Activated naive CD8-positive, alpha-beta T cell treated with anti-CD3 and anti-CD28 coated beads for 36 hours (primary cell): ENCODE data around the gene ZSWIM6. TPM values are rescaled to one million over a fixed set of nuclear protein-coding genes. Genes with fewer than 3 reads are reported as not detected.

ENCODE experiments used
- DNase-seq: peaks from one replicate; pipeline ENCODE4 v3.0.0; 2021
- H3K27ac Mint-ChIP-seq: one replicate; pipeline ENCODE4 v1.8.0; 2022; ENCODE audit warnings: mild to moderate bottlenecking, moderate library complexity, mixed read lengths
- H3K27me3 Mint-ChIP-seq: one replicate; pipeline ENCODE4 v1.8.0; 2022; ENCODE audit warnings: mild to moderate bottlenecking, mixed read lengths
- H3K36me3 Mint-ChIP-seq: one replicate; pipeline ENCODE4 v1.8.0; 2021; ENCODE audit warnings: mild to moderate bottlenecking, mixed read lengths
- H3K4me1 Mint-ChIP-seq: one replicate; pipeline ENCODE4 v1.8.0; 2021; ENCODE audit warnings: mixed read lengths
- H3K4me3 Mint-ChIP-seq: one replicate; pipeline ENCODE4 v1.8.0; 2022; ENCODE audit warnings: mild to moderate bottlenecking, moderate library complexity, mixed read lengths
- H3K9me3 Mint-ChIP-seq: one replicate; pipeline ENCODE4 v1.8.0; 2022; ENCODE audit warnings: mixed read lengths
- total RNA-seq, 2 experiments: library from RNA; stranded (reverse); gene quantifications; one replicate each; pipeline ENCODE4 v1.2.3, GENCODE V29; 2021

The ZSWIM6 gene
- total RNA-seq, 2 experiments from 2014 or later: 3.0 to 3.2 TPM

DNA sequence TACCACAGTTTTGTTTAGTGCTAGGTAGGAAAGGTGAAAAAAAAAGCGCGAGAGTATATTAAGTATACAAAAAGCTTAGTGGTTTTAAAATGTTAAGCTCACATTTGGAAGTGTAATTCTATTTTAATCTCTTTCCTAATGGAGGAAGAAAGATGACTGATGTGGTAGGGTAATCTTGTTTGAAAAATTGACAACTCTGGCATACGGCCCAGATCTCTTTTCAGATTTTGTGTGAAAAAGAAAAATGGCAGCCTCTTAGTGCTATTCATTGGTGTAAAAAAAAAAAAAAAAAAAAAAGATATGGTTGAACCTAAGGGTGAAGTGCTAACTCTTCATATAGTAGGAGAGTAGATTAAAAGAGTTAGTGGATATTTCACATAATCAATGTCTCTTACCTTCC, 108.0 kb downstream of the ZSWIM6 start:
- peaks cover 28% of the 10 kb centered on the region for H3K9me3 Mint-ChIP-seq
- no peak overlapping the region for H3K4me3 Mint-ChIP-seq
- peaks cover 25% of the 10 kb centered on the region for H3K36me3 Mint-ChIP-seq
- no peak overlapping the region for H3K27ac Mint-ChIP-seq
- DNase-seq: no peak
- no peaks in the 10 kb centered on the region for H3K27me3 Mint-ChIP-seq
- peaks cover 3% of the 10 kb centered on the region for H3K4me1 Mint-ChIP-seq

DNA sequence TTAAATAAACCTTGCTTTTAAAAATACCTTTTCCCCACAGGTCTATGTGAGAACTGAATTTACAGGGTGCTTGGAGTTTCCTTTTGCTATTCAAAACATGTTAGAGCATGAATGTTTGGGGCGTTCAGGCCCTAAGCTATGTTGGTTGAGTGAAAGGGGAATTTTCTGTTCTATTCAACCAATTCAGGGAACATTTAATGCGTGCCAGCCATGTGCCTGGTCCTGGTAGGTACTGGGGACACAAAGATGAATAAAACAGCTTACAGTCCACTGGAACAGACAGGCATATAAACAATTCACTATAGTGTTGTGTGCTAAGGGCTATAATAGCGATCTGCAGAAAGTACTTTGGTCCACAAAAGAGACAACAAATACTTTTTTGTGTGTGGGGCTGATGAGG, 108.5 kb downstream of the ZSWIM6 start:
- H3K27me3 Mint-ChIP-seq: no peaks in the 10 kb centered on the region
- DNase-seq: no peak
- no peak overlapping the region for H3K4me3 Mint-ChIP-seq
- H3K9me3 Mint-ChIP-seq: peaks cover 28% of the 10 kb centered on the region
- peaks cover 25% of the 10 kb centered on the region for H3K36me3 Mint-ChIP-seq
- H3K27ac Mint-ChIP-seq: no peak overlapping the region
- H3K4me1 Mint-ChIP-seq: peaks cover 6% of the 10 kb centered on the region

DNA sequence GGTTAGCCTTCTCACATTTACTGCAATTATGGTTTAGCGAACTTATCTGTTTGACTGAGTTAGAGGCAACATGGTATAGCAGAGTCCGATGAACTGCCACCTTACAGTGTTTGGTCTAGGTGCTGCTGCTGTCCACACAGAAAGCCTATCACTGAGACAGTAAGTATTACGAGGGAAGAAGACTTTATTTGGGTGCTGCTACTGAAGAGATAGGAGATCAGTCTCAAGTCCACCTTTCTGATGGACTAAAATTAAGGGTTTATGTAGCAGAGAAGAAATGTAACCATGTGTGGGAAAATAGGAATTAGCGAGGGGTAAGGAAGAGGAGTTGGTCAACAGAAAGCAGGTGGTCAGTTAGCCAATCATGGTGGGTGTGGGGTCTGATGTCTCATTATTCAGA, 109.7 kb downstream of the ZSWIM6 start:
- peaks cover 4% of the 10 kb centered on the region for H3K4me1 Mint-ChIP-seq
- no peaks in the 10 kb centered on the region for H3K27me3 Mint-ChIP-seq
- DNase-seq: no peak
- no peak overlapping the region for H3K27ac Mint-ChIP-seq
- peaks cover 30% of the 10 kb centered on the region for H3K9me3 Mint-ChIP-seq
- H3K36me3 Mint-ChIP-seq: peaks cover 33% of the 10 kb centered on the region
- no peak overlapping the region for H3K4me3 Mint-ChIP-seq

GRCh38 chr5:61447780-61448495, 115.9 kb downstream of the ZSWIM6 start:
- peaks cover 10% of the 10 kb centered on the region for H3K4me1 Mint-ChIP-seq
- no peaks in the 10 kb centered on the region for H3K27me3 Mint-ChIP-seq
- H3K36me3 Mint-ChIP-seq: peaks cover 21% of the 10 kb centered on the region
- no peak for DNase-seq
- H3K9me3 Mint-ChIP-seq: peaks cover 18% of the 10 kb centered on the region
- no peak overlapping the region for H3K4me3 Mint-ChIP-seq
- H3K27ac Mint-ChIP-seq: no peak overlapping the region

DNA sequence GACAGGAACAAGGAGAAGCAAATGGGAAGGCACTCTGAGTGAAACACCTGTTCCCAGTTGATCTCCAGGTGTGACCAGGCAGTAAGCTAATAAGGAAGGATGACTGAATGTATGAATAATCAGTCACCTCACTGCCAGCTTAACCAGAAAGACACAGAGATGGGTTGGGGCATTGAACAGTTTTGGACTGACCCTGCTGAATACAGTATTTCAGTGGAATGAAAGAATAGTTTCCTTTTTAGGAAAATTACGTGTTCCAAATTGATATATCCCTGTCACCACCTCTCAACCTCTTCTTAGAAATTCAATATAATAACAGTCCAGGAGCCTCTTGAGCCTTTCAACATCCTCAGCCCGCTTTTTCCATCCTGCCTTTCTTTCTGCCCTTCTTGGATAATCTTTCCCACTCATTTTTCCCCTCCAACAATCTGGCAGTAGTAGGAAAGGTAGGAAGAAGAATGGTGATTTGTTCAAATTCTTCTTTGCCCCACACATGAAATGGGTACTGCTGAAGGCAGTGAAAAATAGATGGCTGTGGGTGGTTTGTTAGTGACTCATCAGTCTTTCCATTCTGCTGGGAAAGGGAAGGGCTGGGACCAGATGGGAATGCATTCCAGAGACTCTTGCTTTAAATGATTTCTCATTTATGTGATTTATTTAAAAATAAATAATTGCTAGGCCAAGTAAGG, 117.9 kb downstream of the ZSWIM6 start:
- no peak for DNase-seq
- H3K36me3 Mint-ChIP-seq: peaks cover 17% of the 10 kb centered on the region
- H3K9me3 Mint-ChIP-seq: peaks cover 14% of the 10 kb centered on the region
- peaks cover 10% of the 10 kb centered on the region for H3K4me1 Mint-ChIP-seq
- no peak overlapping the region for H3K27ac Mint-ChIP-seq
- no peak overlapping the region for H3K4me3 Mint-ChIP-seq
- H3K27me3 Mint-ChIP-seq: no peaks in the 10 kb centered on the region

DNA sequence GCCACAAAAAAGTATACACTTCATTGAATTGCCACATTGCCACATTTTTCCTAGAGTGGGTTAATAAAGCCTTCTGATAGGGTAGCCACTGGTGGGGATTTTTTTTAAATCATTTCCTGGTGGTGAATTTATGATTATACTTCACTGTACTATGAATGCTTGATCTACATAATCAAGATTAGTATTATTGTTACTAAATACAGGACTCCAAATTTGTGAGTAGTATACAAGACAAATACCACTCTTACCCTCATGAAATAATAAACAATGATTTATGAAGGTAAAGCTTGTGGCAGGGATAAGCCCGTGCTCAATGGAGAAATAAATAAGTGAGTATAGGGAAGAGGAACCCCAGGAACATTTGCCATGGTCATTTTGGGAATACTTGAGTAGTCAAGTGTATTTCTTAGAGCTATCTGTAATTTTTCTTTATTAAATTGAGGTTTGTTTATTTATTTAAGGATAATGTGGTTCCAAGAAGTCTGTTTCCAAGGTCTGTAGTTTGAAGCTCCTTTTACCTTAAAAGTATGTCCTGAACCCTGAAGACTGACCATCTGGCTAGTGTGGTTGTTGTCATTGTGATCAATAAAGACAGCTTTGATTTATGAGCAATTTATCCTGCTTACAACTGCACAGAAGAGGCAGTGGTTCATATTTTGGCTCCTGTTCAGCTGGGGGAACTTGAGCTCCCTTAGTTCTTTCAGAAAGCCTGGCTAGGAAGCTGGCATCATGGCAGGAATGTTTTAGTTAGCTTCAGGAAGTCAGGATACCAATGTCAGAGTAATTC, 118.6 kb downstream of the ZSWIM6 start:
- H3K27ac Mint-ChIP-seq: no peak overlapping the region
- H3K4me1 Mint-ChIP-seq: peaks cover 8% of the 10 kb centered on the region
- DNase-seq: no peak
- no peaks in the 10 kb centered on the region for H3K27me3 Mint-ChIP-seq
- peaks cover 17% of the 10 kb centered on the region for H3K36me3 Mint-ChIP-seq
- no peak overlapping the region for H3K4me3 Mint-ChIP-seq
- H3K9me3 Mint-ChIP-seq: peaks cover 14% of the 10 kb centered on the region

DNA sequence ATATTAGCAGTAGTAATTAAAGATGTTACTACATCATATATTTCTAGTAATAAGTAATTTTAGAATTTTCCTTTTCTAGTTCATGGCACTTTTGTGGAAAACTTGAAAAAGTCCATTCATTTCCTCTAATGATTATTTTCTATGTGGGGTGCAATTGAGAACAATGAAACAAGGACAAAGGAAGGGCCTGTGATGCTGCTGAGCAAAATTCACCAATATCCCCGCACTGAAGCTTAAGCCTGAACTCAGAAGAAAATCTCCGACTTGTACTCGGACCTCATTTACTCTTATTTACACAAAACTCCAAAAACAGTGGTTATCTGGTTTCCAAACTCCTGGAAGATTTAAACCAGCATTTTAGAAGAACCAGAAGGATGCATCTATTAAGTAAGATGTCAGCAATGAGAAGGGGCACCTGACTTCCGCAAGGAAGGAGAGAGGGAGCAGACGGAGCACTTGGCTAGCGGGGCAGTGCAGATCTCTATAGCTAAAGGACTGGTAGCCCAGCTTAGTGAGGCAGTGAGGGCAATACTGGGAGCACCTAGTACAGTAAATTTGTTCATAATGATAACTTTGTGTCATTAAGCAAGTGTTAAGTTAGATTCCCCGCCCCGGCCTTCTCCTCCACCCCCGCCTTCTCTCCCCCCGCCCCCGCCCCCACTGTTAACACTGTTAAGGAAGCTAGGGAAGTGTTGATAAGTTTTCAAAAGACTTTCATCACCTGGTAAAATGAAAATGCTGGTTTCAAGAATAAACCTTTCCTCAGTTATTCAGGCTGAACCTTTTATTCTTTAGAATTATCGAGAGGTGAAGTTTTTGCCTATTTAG, 123.3 kb downstream of the ZSWIM6 start:
- Mint-ChIP-seq H3K36me3 (no peaks in the 10 kb centered on the region), H3K9me3 (no peaks in the 10 kb centered on the region), H3K27me3 (no peaks in the 10 kb centered on the region), H3K4me3 (no peak overlapping the region), H3K27ac (no peak overlapping the region), H3K4me1 (peaks cover 6% of the 10 kb centered on the region)
- DNase-seq: no peak

GRCh38 chr5:61460471-61460870, 128.4 kb downstream of the ZSWIM6 start:
- H3K27ac Mint-ChIP-seq: no peak overlapping the region
- H3K4me3 Mint-ChIP-seq: no peak overlapping the region
- peaks cover 2% of the 10 kb centered on the region for H3K36me3 Mint-ChIP-seq
- no peaks in the 10 kb centered on the region for H3K27me3 Mint-ChIP-seq
- H3K4me1 Mint-ChIP-seq: peaks cover 7% of the 10 kb centered on the region
- no peak for DNase-seq
- H3K9me3 Mint-ChIP-seq: no peaks in the 10 kb centered on the region

- no peak overlapping the region for H3K4me3 Mint-ChIP-seq
- peaks cover 2% of the 10 kb centered on the region for H3K36me3 Mint-ChIP-seq
- no peak overlapping the region for H3K27ac Mint-ChIP-seq
- H3K9me3 Mint-ChIP-seq: no peaks in the 10 kb centered on the region
- H3K27me3 Mint-ChIP-seq: no peaks in the 10 kb centered on the region
- H3K4me1 Mint-ChIP-seq: peaks cover 12% of the 10 kb centered on the region
- no peak for DNase-seq
These were observed 129.4 kb downstream of the ZSWIM6 start for GRCh38 chr5:61461417-61461816.

DNA sequence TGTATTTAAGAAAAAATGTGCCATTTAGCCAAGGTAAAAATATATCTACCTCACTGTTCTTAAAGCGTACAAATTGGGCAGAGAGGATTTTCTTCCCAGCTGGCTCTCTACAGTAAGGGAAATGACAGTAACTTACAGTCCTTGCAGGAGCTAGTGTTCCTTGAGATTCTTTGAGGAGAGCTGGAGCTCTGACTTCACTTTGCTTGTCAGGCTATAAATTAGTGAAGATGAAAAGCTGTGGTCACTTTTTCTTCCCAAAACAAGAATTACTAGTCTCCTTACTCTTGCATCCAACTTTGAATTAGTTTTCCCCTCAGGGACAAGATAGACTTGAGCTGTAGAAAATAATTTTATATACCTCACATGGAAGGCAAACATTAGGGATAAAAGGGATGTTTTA, 129.9 kb downstream of the ZSWIM6 start:
- no peak overlapping the region for H3K27ac Mint-ChIP-seq
- no peak overlapping the region for H3K4me3 Mint-ChIP-seq
- H3K36me3 Mint-ChIP-seq: peaks cover 2% of the 10 kb centered on the region
- H3K27me3 Mint-ChIP-seq: no peaks in the 10 kb centered on the region
- H3K4me1 Mint-ChIP-seq: peaks cover 12% of the 10 kb centered on the region
- H3K9me3 Mint-ChIP-seq: no peaks in the 10 kb centered on the region
- DNase-seq: no peak

DNA sequence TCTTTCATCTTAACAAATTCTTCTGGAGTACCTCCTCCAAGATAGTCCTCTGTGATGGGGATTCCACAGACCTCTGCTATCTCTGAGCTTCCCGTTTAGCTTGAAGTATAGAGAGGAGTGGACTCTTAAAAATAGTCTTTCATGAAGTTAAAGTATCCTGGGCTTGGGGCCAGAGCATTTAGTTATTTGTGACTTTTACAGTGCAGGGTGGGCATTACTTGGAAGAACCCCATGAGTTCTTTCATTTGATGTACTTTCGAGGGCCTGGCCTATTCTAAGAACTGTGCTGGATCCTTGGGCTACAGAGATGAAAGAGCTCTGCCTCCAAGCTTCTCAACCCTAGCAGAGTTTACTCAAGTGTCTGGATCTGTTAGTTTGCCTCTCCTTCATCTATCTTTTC, 131.5 kb downstream of the ZSWIM6 start:
- H3K36me3 Mint-ChIP-seq: peaks cover 2% of the 10 kb centered on the region
- no peak overlapping the region for H3K27ac Mint-ChIP-seq
- H3K9me3 Mint-ChIP-seq: no peaks in the 10 kb centered on the region
- no peaks in the 10 kb centered on the region for H3K27me3 Mint-ChIP-seq
- no peak for DNase-seq
- peaks cover 15% of the 10 kb centered on the region for H3K4me1 Mint-ChIP-seq
- H3K4me3 Mint-ChIP-seq: no peak overlapping the region

- Mint-ChIP-seq H3K9me3 (no peaks in the 10 kb centered on the region), H3K27ac (no peak overlapping the region), H3K36me3 (peaks cover 2% of the 10 kb centered on the region), H3K27me3 (no peaks in the 10 kb centered on the region), H3K4me1 (peaks cover 14% of the 10 kb centered on the region), H3K4me3 (no peak overlapping the region)
- DNase-seq: no peak
These were observed 132.5 kb downstream of the ZSWIM6 start for GRCh38 chr5:61464512-61464911.

- no peaks in the 10 kb centered on the region for H3K9me3 Mint-ChIP-seq
- H3K27ac Mint-ChIP-seq: no peak overlapping the region
- H3K36me3 Mint-ChIP-seq: peaks cover 2% of the 10 kb centered on the region
- no peaks in the 10 kb centered on the region for H3K27me3 Mint-ChIP-seq
- H3K4me1 Mint-ChIP-seq: peaks cover 14% of the 10 kb centered on the region
- DNase-seq: no peak
- H3K4me3 Mint-ChIP-seq: no peak overlapping the region
These were observed 133.0 kb downstream of the ZSWIM6 start for GRCh38 chr5:61465066-61465465.

DNA sequence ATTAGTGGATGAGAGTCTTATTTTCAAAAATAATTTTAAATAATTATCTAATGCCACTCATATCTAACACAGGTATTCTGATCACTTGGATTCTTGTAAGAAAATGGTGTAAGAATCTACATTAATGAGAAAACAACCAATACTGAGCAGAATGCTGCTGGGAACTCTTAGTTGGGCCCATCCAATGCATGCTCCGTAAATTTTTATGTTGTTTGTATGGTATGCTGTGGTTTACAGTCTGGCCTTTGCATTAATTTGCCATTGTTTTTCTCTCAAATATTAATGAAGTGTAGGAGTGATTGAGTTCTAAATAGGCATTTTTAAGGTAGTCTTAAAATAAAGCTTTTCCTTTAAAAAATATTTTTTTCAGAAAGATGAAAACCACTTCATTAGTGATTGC, 133.4 kb downstream of the ZSWIM6 start:
- Mint-ChIP-seq H3K4me1 (peaks cover 12% of the 10 kb centered on the region), H3K9me3 (no peaks in the 10 kb centered on the region), H3K4me3 (no peak overlapping the region), H3K36me3 (peaks cover 2% of the 10 kb centered on the region), H3K27ac (no peak overlapping the region), H3K27me3 (no peaks in the 10 kb centered on the region)
- no peak for DNase-seq

DNA sequence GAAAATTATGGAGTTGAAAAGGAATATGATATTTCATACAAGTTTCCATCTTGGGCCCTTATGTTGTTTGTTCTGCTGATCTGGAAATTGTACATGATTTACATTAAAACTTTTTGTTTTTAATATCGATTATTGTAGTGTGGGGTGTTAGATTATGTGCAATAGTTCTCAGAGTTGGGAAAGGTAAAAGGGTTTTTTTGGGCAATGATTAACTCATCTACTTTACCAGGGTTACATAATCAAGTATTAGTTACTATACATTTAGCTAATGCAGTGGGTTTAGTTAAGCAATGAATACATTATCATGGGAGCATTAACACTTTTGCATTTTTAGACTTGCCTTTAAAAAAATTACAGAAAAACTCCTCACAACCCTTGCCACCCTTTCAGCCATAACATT, 134.0 kb downstream of the ZSWIM6 start:
- Mint-ChIP-seq H3K4me3 (no peak overlapping the region), H3K4me1 (peaks cover 16% of the 10 kb centered on the region), H3K27ac (no peak overlapping the region), H3K27me3 (no peaks in the 10 kb centered on the region), H3K36me3 (peaks cover 1% of the 10 kb centered on the region), H3K9me3 (peaks cover under 1% of the 10 kb centered on the region)
- no peak for DNase-seq
